ENCODE measurements around the gene PRR27. TPM values are rescaled to one million over a fixed set of nuclear protein-coding genes. Genes with fewer than 3 reads are reported as not detected.

The PRR27 gene
- total RNA-seq: not detected

DNA sequence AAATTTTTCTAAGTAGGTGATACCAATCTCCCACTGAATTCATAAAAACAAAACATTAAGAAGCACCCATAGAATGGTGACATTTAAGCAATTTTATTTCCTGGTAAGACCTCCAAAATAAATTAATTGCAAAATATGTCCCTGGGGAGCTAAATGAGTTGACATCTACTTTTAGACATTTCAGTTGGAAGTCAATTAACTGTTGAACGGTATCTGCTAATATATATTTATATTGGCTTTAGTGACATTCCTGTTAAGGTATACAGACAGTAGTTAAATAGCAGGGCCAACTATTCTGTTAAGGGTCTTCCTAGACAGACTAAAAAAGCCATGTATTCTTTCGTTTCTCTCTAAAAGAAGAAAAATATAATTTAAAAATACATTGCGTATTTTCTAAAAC lies at the start of gene PRR27:
Gene PRR27 (plus strand): TSS at position 301 of the 400 bp plus-strand sequence. CDS start 139 bp downstream, outside the sequence.
- no peak for DNase-seq (ENCODE audit: low spot score)

DNA sequence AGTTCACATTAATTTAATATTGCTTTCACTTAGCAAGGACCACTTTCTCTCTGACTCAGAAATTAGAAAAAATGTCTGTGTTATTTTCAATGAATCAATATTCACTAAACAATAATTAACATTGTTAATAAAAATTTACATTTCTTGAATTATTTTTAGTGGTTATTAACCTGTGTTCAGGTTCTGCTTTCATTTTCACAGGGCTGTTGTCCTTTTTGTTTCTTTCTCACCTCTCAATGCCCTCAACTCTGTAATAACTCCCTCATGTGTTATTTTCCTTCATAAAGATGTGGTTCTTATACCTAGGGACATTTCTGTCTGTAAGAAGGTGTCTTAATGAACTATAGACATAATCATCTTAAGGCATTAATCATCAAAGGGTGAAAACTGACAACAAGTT lies 43.1 kb upstream of the PRR27 start:
- DNase-seq (ENCODE audit: low spot score): no peak

- DNase-seq (ENCODE audit: low spot score): no peak
These were observed 40.4 kb upstream of the PRR27 start for GRCh38 chr4:70113656-70114055.

GRCh38 chr4:70114096-70114495 lies 39.9 kb upstream of the PRR27 start:
- DNase-seq (ENCODE audit: low spot score): no peak

- DNase-seq (ENCODE audit: low spot score): no peak
These were observed 33.7 kb upstream of the PRR27 start for GRCh38 chr4:70120323-70120722.

- no peak for DNase-seq (ENCODE audit: low spot score)
These were observed 20.6 kb upstream of the PRR27 start for GRCh38 chr4:70133473-70133872.

DNA sequence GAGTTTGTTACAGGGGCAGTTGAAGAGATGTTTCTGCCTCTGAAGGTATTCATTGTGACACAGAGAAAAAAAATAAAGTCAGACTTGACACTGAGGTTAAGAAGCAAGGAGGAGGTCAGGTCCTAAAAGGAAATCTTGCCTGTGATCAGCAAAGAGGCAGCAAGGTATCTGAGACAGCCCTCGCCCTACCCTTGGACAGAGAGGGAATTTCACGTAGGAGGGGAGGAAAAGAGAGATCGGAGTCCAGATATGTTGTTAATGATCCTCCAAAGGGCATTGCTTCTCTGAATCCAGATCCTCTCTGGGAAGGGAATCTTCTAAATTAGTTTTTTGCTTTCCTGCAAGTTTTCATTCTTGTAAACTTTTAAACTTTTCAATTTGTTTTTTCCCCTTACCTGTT lies 15.3 kb upstream of the PRR27 start:
- DNase-seq (ENCODE audit: low spot score): no peak

- no peak for DNase-seq (ENCODE audit: low spot score)
These were observed 2.8 kb upstream of the PRR27 start for GRCh38 chr4:70151271-70151670.

DNA sequence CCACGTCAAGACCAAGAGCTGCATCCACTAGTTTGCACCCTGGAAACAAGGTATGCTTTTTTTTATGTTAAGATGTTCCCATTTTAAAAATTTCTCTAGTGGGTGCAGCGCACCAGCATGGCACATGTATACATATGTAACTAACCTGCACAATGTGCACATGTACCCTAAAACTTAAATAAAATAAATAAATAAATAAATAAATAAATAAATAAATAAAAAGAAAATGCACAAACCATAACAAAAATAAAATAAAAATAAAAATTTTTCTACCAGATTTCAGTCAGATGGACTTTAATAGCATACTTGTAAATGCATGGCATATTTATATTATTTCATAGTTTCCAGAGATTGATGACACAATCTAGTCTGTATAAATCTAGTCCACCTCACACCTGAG lies 1.9 kb upstream of the PRR27 start:
- DNase-seq (ENCODE audit: low spot score): no peak

DNA sequence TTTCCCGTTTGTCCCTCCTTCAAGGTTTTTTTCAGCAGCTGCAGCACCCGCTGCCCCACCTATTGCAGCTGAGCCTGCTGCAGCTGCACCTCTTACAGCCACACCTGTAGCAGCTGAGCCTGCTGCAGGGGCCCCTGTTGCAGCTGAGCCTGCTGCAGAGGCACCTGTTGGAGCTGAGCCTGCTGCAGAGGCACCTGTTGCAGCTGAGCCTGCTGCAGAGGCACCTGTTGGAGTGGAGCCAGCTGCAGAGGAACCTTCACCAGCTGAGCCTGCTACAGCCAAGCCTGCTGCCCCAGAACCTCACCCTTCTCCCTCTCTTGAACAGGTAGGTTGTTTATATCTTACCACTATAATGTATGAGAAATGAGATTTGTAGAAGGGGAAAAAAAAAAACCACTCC lies 4.5 kb downstream of the PRR27 start:
- no peak for DNase-seq (ENCODE audit: low spot score)

DNA sequence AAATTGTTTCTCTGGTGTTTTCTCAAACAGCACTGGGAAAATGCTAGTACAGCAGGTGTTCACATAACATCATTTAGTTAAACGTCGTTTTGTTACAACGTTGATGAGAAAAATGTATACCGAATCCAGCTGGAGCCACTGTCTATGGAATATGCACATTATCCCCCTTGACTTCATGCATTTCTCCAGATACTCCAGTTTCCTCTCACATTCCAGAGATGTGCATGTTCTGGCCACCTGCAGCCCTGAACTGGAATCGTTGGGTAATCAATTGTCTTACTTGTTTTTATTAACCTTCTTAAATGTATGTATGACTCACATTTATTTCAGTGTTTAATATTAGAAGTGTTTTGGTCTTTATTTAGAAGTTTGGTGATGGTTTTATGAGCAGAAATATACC lies 23.1 kb downstream of the PRR27 start:
- no peak for DNase-seq (ENCODE audit: low spot score)

DNA sequence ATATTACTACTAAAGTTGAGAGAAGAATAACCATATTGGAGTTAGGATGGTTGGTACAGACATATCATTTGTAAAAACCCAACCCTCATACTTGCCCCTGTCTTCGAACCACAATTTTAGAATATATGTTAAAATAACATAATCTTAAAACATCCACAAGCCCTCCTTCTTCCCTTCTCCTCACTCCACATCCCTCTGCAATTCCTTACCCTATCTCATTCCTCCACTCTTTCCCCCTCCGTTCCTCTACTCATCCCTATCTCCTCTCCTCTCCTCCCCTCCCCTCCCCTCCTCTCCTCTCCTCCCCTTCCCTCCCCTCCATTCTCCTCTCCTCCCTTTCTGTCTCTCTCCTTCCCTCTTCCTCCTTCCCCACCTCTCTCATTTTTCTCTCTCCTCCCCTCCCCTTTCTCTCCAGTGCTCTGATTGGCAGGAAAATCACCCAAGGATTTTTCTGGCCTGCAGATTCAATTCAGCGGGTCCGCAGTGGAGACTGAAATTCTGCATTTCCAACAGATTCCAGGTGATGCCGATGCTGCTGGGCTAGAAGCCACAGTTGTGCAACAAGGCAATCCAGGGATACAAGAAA lies 24.1 kb downstream of the PRR27 start:
- DNase-seq (ENCODE audit: low spot score): no peak

GRCh38 chr4:70179811-70180210 lies 25.8 kb downstream of the PRR27 start:
- DNase-seq (ENCODE audit: low spot score): no peak

DNA sequence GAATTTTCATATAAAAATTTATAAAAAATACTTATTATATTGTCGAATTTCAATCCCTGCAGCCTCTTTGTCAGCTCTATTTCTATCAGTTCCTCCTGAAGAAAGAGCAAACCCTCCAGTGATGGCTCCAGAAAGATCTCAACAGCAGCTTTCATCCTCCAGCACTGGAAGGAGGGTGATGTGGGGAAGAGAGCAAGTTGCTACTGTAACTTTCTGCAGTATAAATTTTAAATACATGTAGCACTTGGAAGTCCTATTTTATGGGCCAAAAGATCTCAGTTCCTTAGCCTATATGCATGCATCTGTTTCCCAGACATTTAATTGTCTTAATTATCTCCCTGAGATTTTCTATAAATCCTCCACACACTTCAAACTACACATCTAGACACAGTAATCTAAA lies 27.8 kb downstream of the PRR27 start:
- DNase-seq (ENCODE audit: low spot score): no peak

DNA sequence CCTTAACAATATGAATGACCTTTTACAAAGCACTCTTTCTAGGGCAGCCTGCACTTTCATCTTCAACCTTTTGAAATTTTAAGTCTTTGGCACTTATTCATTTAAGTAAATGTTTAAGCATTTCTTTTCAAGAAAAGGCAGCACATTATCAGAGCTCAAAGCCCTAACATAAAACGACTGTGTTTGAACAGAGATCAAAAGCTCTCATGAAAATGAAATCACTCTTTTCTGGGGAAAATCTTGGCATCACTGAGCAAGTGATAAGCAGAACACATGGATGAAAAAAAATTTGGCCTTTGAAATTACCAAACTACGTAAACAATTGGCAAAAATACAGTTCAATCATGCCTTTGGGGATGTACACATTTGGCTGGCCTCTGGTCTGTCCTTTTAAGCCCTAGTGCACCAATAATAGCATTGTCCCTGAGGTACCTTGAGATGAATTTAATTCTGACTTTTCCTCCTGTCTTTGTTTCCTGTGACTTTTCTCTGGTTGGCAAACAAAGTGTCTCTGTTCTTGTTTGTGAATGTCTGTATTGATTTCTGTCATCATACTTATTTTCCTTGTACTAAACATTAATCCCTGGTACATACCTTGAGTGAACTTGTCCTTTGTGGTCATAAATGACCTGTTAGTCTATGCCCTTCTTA lies 28.6 kb downstream of the PRR27 start:
- no peak for DNase-seq (ENCODE audit: low spot score)

- no peak for DNase-seq (ENCODE audit: low spot score)
These were observed 29.3 kb downstream of the PRR27 start for GRCh38 chr4:70183168-70183939.

GRCh38 chr4:70183940-70184246 lies 29.9 kb downstream of the PRR27 start:
- no peak for DNase-seq (ENCODE audit: low spot score)

GRCh38 chr4:70187216-70187615 lies 33.2 kb downstream of the PRR27 start:
- no peak for DNase-seq (ENCODE audit: low spot score)

DNA sequence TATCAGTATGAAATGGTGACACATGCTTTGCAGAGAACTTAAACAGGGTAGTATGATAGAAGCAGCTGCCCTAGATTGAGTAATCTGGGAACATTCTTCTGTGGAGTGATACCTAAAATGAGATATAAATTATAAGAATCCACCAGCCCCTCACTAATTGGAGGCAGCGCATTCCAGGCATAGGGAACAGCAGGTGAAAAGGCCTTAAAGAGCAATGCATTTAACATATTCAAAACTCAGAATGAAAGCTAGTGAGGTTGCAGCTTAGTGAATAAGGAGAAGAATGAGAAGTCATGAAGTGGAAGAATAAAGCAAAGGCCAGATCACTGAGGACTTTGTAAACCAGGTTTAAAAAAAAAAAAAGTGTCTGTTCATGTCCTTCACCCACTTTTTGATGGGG lies 36.5 kb downstream of the PRR27 start:
- no peak for DNase-seq (ENCODE audit: low spot score)

DNA sequence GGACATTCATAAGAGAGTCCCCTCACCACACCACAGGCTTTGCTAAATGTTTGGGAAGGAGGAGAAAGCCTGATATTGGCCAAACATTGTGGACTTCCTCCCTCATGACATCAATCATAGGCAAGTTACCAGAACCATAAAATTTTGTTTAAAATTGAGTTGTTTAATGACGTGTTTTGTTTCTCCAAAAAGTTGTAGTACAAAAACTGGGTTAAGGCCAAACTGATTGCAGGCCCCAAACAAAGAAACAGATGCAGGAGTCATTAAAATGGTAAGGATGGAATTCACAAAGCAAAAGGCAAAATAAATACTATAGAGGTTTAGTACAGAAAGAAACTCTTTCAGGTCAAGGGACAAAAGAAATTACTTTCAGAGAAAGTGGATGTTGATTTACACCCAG lies 37.6 kb downstream of the PRR27 start:
- no peak for DNase-seq (ENCODE audit: low spot score)

DNA sequence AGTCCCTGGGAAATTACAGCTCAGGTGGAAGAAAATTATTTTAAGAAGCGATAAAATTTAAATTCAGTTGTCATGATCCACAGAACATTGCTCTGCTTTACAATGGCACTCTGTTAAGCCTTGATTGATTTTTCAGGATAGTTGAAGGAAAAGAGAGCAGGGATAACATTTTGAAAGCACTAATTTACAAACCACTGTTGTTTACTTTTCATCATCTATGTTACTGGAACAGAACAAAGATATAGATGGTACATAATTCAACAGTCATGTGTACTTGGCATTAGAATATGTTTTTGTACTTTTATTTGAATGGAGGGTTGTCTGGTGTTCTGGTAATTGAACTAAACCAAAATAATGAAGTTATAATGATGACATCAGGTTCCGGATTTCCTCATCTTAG lies 38.9 kb downstream of the PRR27 start:
- DNase-seq (ENCODE audit: low spot score): no peak

DNA sequence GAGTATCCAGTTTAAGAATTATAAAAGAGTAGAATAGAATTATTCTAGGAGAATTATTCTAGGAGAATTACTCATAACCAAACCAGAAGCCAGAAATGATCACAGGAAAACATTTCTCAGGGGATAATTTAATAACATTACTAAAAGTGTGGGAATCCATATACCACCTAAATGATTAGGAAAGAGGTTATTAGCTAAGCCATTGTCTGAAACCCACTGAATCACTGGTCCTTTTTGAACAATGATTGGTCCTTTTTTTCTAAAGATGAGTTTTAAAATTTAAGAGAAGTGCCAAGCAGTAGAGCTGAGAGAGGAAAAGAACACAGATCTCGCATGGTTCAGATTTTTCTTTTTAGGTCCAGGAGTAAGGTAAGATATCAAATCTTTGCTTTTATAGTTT lies 41.4 kb downstream of the PRR27 start, which contains the start of gene ODAM:
Gene ODAM (plus strand): TSS at position 301 of the 400 bp plus-strand sequence. CDS start 819 bp downstream, outside the sequence.
- no peak for DNase-seq (ENCODE audit: low spot score)

- DNase-seq (ENCODE audit: low spot score): no peak
These were observed 42.8 kb downstream of the PRR27 start for GRCh38 chr4:70196857-70197256.
